Measurements from ENCODE around the gene MFSD12. TPM values are rescaled to one million over a fixed set of nuclear protein-coding genes. Genes with fewer than 3 reads are reported as not detected.

Gene MFSD12
- total and polyA plus RNA-seq, 9 donors, result 17.4 to 104 (median 36.4) TPM

- Histone ChIP-seq H3K36me3 (no peaks in the 10 kb centered on the region), H3K4me3 (no peak overlapping the region), H3K27me3 (no peaks in the 10 kb centered on the region), H3K9me3 (no peaks in the 10 kb centered on the region), H3K27ac (no peak overlapping the region), H3K4me1 (ENCODE audit: insufficient read depth) (no peaks in the 10 kb centered on the region)
- no peak for TF ChIP-seq POLR2A (IDR thresholded peaks at IDR 0.05)
- intact Hi-C loops (cut with DNase I), result loop anchor here in 1 of 4 donors (10.0 kb wide), 1 partner anchor 71 kb away; no protein-coding TSS in a partner anchor
- WGBS, 3 donors, result 77 to 82% (median 82%) methylated on average over 36 to 47 of the region's 47 CpGs
- peak in 1 of 5 donors; percentile 35 for DNase-seq
These were observed 14.0 kb downstream of the MFSD12 start for GRCh38 chr19:3543150-3544057.

DNA sequence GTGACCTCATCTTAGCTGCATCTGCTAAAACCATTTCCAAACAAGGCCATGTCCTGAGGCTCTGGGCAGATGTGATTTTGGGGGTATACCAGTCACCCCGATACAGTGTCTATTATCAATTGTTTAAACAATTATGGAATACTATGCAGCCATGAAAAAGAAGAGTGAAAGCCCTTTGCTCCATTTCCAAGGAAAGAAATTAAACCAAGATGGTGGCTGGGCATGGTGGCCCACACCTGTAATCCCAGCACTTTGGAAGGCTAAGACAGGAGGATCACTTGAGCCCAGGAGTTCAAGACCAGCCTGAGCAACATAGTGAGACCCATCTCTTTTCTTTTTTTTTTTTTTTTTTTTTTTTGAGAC lies 17.6 kb downstream of the MFSD12 start:
- no peak for DNase-seq
- Histone ChIP-seq H3K36me3 (no peaks in the 10 kb centered on the region), H3K27ac (no peak overlapping the region), H3K4me3 (no peak overlapping the region), H3K4me1 (ENCODE audit: insufficient read depth) (peaks cover 8% of the 10 kb centered on the region), H3K9me3 (no peaks in the 10 kb centered on the region), H3K27me3 (no peaks in the 10 kb centered on the region)
- TF ChIP-seq POLR2A (IDR thresholded peaks at IDR 0.05) (no peak), EP300 (IDR thresholded peaks at IDR 0.05) (no peak)
- TF ChIP-seq, protein P1, sequence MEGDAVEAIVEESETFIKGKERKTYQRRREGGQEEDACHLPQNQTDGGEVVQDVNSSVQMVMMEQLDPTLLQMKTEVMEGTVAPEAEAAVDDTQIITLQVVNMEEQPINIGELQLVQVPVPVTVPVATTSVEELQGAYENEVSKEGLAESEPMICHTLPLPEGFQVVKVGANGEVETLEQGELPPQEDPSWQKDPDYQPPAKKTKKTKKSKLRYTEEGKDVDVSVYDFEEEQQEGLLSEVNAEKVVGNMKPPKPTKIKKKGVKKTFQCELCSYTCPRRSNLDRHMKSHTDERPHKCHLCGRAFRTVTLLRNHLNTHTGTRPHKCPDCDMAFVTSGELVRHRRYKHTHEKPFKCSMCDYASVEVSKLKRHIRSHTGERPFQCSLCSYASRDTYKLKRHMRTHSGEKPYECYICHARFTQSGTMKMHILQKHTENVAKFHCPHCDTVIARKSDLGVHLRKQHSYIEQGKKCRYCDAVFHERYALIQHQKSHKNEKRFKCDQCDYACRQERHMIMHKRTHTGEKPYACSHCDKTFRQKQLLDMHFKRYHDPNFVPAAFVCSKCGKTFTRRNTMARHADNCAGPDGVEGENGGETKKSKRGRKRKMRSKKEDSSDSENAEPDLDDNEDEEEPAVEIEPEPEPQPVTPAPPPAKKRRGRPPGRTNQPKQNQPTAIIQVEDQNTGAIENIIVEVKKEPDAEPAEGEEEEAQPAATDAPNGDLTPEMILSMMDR (IDR thresholded peaks at IDR 0.05), result no peak
- WGBS, 3 donors, result 89 to 100% (median 89%) methylated on average over 1 of the region's 1 CpG
- intact Hi-C loops (cut with DNase I), result loop anchor here in 1 of 4 donors (10.0 kb wide), 1 partner anchor 75 kb away; no protein-coding TSS in a partner anchor

DNA sequence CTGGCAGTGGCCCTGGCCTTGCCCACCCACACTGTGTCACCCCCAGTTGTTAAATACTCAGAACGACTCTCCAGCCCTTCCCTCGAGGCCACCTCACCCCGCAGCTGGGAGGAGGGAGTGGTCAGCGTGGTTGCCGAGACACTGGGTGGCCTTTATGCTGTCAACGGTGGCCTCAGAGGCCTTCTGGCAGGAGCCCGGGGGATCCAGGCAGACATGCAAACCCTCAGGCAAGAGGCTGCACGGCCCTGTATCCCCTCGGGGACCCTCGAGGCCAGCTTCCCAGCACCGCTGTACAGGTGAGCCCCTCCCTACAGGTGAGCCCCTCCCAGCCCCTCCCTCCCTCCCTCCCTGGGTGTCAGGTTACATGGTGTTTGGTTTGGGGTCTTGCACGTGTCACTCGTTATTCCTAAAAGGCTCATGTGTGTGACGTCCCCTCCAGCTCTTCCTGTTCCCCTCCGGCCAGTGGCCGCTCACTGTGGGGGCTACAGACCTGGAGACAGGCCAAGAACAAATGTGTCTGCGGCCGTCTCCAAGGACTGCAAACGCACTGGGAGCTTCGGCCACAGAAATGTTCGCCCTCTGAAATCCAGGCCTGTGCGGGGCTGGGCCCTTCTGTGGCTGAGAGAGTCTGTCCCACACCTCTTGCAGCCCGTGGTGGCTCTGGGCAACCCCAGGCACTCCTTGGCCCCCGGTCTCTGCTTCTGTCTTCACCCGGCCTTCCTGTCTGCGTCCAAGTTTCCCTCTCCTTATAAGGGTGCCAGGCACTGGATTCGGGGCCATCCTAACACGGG lies 18.2 kb downstream of the MFSD12 start, which contains the start of gene TEKTIP1:
TEKTIP1 (plus strand) TSS at position 210 of the 791 bp plus-strand sequence; CDS start at position 214, 4 bp downstream.
- Histone ChIP-seq H3K4me3 (no peak within 1 kb of the TSS), H3K9me3 (no peaks in the 10 kb centered on the region), H3K27ac (peak within 1 kb of the TSS in 1 of 2 donors; percentile 78), H3K27me3 (no peaks in the 10 kb centered on the region), H3K4me1 (ENCODE audit: insufficient read depth) (peaks cover 8% of the 10 kb centered on the region), H3K36me3 (no peaks in the 10 kb centered on the region)
- intact Hi-C loops (cut with DNase I), result no loop called here
- DNase-seq, result no peak
- TF ChIP-seq POLR2A (IDR thresholded peaks at IDR 0.05) (no peak), EP300 (IDR thresholded peaks at IDR 0.05) (no peak)
- TF ChIP-seq, protein P1 (IDR thresholded peaks at IDR 0.05), result no peak
- WGBS, 3 donors, result 57% methylated on average over 24 to 28 of the region's 28 CpGs

- intact Hi-C loops (cut with DNase I), result no loop called here
- H3K4me1 ChIP-seq (ENCODE audit: insufficient read depth), result peaks cover 8% of the 10 kb centered on the region
- H3K36me3 ChIP-seq, result no peaks in the 10 kb centered on the region
- H3K4me3 ChIP-seq, result no peak overlapping the region
- 77 to 81% (median 79%) methylated on average over 25 of the region's 25 CpGs for WGBS, 3 donors
- H3K27me3 ChIP-seq, result no peaks in the 10 kb centered on the region
- H3K27ac ChIP-seq, result peak overlapping the region in 1 of 2 donors; percentile 78
- TF ChIP-seq EP300 (IDR thresholded peaks at IDR 0.05), result no peak
- TF ChIP-seq, protein P1 (IDR thresholded peaks at IDR 0.05), result no peak
- TF ChIP-seq POLR2A (IDR thresholded peaks at IDR 0.05), result no peak
- DNase-seq, result no peak
- H3K9me3 ChIP-seq, result no peaks in the 10 kb centered on the region
These were observed 19.0 kb downstream of the MFSD12 start for GRCh38 chr19:3538258-3538929.
